Coronary artery (tissue), 2 donors: ENCODE measurements around the gene CALD1.

Experiments used
- DNase-seq: peaks from one replicate; pipeline ENCODE4 v3.0.0-alpha.2; 2017; ENCODE audit warnings: low spot score
- H3K27ac ChIP-seq, 2 donors: fragments of 200-600 bp; sonication (generic); one replicate each; pipeline ENCODE4 v1.5.1; 2016 to 2019
- H3K4me3 ChIP-seq: fragments of 200-600 bp; sonication (generic); 2 replicates; pipeline ENCODE4 v1.5.1; 2016; ENCODE audit warnings: mild to moderate bottlenecking, moderate library complexity
- CTCF ChIP-seq: fragments of 200-600 bp; sonication (generic); IDR thresholded peaks from one replicate; pipeline ENCODE4 v1.5.1; 2019; ENCODE audit warnings: antibody characterized with exemption

The CALD1 gene

GRCh38 chr7:134836447-134836846 is 57.0 kb downstream of the CALD1 start:
- H3K4me3 ChIP-seq = peak overlapping the region; percentile 5
- DNase-seq = no peak
- peak overlapping the region; percentile 85 to 88 for H3K27ac ChIP-seq
- TF ChIP-seq CTCF = no peak

GRCh38 chr7:134839298-134839697 is 59.9 kb downstream of the CALD1 start:
- no peak for TF ChIP-seq CTCF
- Histone ChIP-seq H3K4me3 (no peak overlapping the region), H3K27ac (peak overlapping the region; percentile 22)
- DNase-seq = no peak

- peak overlapping the region; percentile 62 to 66 for H3K27ac ChIP-seq
- no peak for DNase-seq
- no peak overlapping the region for H3K4me3 ChIP-seq
- TF ChIP-seq CTCF = no peak
Measured at GRCh38 chr7:134842062-134842461, 62.6 kb downstream of the CALD1 start.

- no peak for TF ChIP-seq CTCF
- H3K4me3 ChIP-seq = peak overlapping the region; percentile 23
- DNase-seq = no peak
- H3K27ac ChIP-seq = peak overlapping the region; percentile 66 to 68
Measured at GRCh38 chr7:134842886-134843430, 63.5 kb downstream of the CALD1 start.

GRCh38 chr7:134844200-134844599 is 64.8 kb downstream of the CALD1 start:
- H3K4me3 ChIP-seq = no peak overlapping the region
- no peak for TF ChIP-seq CTCF
- H3K27ac ChIP-seq = peak overlapping the region in 1 of 2 donors; percentile 66
- no peak for DNase-seq

- no peak for DNase-seq
- no peak for TF ChIP-seq CTCF
- Histone ChIP-seq H3K27ac (peak overlapping the region; percentile 29 to 63), H3K4me3 (no peak overlapping the region)
Measured at GRCh38 chr7:134845461-134845860, 66.0 kb downstream of the CALD1 start.

GRCh38 chr7:134847851-134848588 is 68.6 kb downstream of the CALD1 start:
- TF ChIP-seq CTCF = no peak
- H3K4me3 ChIP-seq = no peak overlapping the region
- peak overlapping the region; percentile 15 to 63 for H3K27ac ChIP-seq
- DNase-seq = no peak
